22Rv1 (cell line): ENCODE measurements around the gene KCNIP1.
"Not testable (repeated sequence)": the region's sequence is repeated elsewhere in the genome, so short reads cannot be mapped to it uniquely, and the experiment has no call there.

Experiments
- H3K27ac ChIP-seq: fragments of 450-650 bp; 2 replicates; pipeline ENCODE4 v1.5.1; 2017
- CTCF ChIP-seq: fragments of 450-650 bp; IDR thresholded peaks from 2 replicates; pipeline ENCODE4 v1.5.1; 2017; ENCODE audit warnings: mild to moderate bottlenecking
- ZFX ChIP-seq: fragments of 450-650 bp; IDR thresholded peaks from 2 replicates; pipeline ENCODE4 v1.6.1; 2017; ENCODE audit warnings: antibody characterized with exemption, borderline replicate concordance

KCNIP1 gene

GRCh38 chr5:170760113-170760512 is 256.3 kb downstream of the KCNIP1 start:
- TF ChIP-seq ZFX (no peak), CTCF (no peak)
- no peak overlapping the region for H3K27ac ChIP-seq

GRCh38 chr5:170761048-170761707 is 257.4 kb downstream of the KCNIP1 start:
- TF ChIP-seq CTCF = no peak
- no peak for TF ChIP-seq ZFX
- H3K27ac ChIP-seq = no peak overlapping the region

DNA sequence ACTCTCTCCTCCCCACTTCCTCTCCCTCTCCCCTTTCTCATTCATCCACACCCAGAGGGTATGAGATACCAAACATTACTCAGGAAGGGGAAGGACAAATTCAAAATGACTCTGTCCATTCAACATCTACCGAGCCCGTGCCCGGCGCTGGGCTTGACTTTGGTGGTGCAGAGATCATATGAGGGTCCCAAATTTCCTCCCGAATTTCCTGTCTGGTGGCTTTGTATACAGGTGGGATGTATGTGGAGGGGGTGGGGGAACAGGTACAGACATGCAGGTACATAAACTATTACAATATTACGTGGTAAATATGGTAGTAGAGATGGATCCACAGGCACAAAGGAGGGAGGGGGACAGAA is 257.9 kb downstream of the KCNIP1 start:
- no peak overlapping the region for H3K27ac ChIP-seq
- TF ChIP-seq CTCF (no peak), ZFX (no peak)

DNA sequence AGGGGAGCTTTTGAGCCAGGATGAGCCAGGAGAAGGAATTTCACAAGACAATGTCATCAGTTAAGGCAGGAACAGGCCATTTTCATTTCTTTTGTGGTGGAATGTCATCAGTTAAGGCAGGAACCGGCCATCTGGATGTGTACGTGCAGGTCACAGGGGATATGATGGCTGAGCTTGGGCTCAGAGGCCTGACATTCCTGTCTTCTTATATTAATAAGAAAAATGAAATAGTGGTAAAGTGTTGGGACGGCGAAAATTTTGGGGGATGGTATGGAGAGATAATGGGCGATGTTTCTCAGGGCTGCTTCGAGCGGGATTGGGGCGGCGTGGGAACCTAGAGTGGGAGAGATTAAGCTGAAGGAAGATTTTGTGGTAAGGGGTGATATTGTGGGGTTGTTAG is 258.5 kb downstream of the KCNIP1 start:
- H3K27ac ChIP-seq = not testable (repeated sequence)

GRCh38 chr5:170765868-170766267 is 262.0 kb downstream of the KCNIP1 start:
- not testable (repeated sequence) for H3K27ac ChIP-seq

DNA sequence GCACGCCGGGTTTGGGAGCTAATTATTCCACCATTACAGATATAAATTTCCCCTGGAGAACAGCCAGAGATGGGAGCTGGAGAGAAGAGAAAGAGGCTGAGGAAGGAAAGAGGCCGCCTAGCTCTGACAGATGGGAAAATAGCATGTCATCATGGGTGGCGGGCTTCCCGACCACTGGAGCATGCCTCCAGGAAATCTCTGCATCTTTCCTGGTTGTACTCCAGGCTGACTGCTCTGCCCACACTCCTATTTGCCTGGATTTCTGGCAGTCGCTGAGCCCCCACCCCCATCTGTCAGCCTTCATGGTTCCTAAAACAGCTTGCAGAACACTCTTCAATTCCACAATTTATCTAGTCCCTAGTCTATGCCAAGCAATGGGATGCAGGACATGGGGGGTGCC is 265.4 kb downstream of the KCNIP1 start:
- H3K27ac ChIP-seq = no peak overlapping the region
- TF ChIP-seq ZFX = no peak
- TF ChIP-seq CTCF = no peak

GRCh38 chr5:170769898-170770416 is 266.1 kb downstream of the KCNIP1 start:
- TF ChIP-seq CTCF = no peak
- no peak for TF ChIP-seq ZFX
- no peak overlapping the region for H3K27ac ChIP-seq

GRCh38 chr5:170771496-170771895 is 267.7 kb downstream of the KCNIP1 start:
- TF ChIP-seq CTCF (no peak), ZFX (no peak)
- H3K27ac ChIP-seq = no peak overlapping the region
